ENCODE results near the gene PSMC2. TPM values are rescaled to one million over a fixed set of nuclear protein-coding genes. Genes with fewer than 3 reads are reported as not detected.

Gene PSMC2
- polyA plus RNA-seq (2014; cell fraction: cytosol; rRNA removed), result 307 and 316 TPM in 2 replicates
- 204 and 245 TPM in 2 replicates for polyA plus RNA-seq (2014; cell fraction: nucleus; rRNA removed)

GRCh38 chr7:103347507-103348267 lies at the start of gene PSMC2:
TSS of gene PSMC2 (plus strand) at chr7:103347643. CDS start at chr7:103347712, 69 bp downstream.
- DNase-seq (ENCODE audit: low spot score), result peak; percentile 93

- no peak for DNase-seq (ENCODE audit: low spot score)
Observed at GRCh38 chr7:103297837-103298179, 49.6 kb upstream of the PSMC2 start.

GRCh38 chr7:103299660-103300059 lies 47.8 kb upstream of the PSMC2 start:
- DNase-seq (ENCODE audit: low spot score), result no peak

- DNase-seq (ENCODE audit: low spot score), result no peak
Observed at GRCh38 chr7:103301441-103301840, 46.0 kb upstream of the PSMC2 start.

GRCh38 chr7:103307503-103308231 lies 39.8 kb upstream of the PSMC2 start:
- no peak for DNase-seq (ENCODE audit: low spot score)

GRCh38 chr7:103314852-103315251 lies 32.6 kb upstream of the PSMC2 start:
- DNase-seq (ENCODE audit: low spot score), result no peak

- no peak for DNase-seq (ENCODE audit: low spot score)
Observed at GRCh38 chr7:103316380-103316941, 31.0 kb upstream of the PSMC2 start.

- no peak for DNase-seq (ENCODE audit: low spot score)
Observed at GRCh38 chr7:103317009-103317408, 30.4 kb upstream of the PSMC2 start.

GRCh38 chr7:103325744-103326143 lies 21.7 kb upstream of the PSMC2 start:
- DNase-seq (ENCODE audit: low spot score), result no peak

GRCh38 chr7:103336761-103337160 lies 10.7 kb upstream of the PSMC2 start:
- no peak for DNase-seq (ENCODE audit: low spot score)

GRCh38 chr7:103338864-103339263 lies 8.6 kb upstream of the PSMC2 start:
- DNase-seq (ENCODE audit: low spot score), result no peak

- DNase-seq (ENCODE audit: low spot score), result no peak
Observed at GRCh38 chr7:103341466-103341865, 6.0 kb upstream of the PSMC2 start.

- DNase-seq (ENCODE audit: low spot score), result no peak
Observed at GRCh38 chr7:103343332-103343731, 4.1 kb upstream of the PSMC2 start.

GRCh38 chr7:103343758-103344452 lies 3.5 kb upstream of the PSMC2 start:
- peak; percentile 4 for DNase-seq (ENCODE audit: low spot score)

- DNase-seq (ENCODE audit: low spot score), result peak; percentile 92
Observed at GRCh38 chr7:103344453-103345149, 2.8 kb upstream of the PSMC2 start, which contains the start of gene DNAJC2. TSS of gene DNAJC2 (minus strand) at chr7:103344767. CDS start at chr7:103344622, 145 bp downstream.

GRCh38 chr7:103346396-103346795 lies 1.0 kb upstream of the PSMC2 start:
- no peak for DNase-seq (ENCODE audit: low spot score)

GRCh38 chr7:103348452-103348851 lies 1.0 kb downstream of the PSMC2 start:
- no peak for DNase-seq (ENCODE audit: low spot score)

GRCh38 chr7:103348959-103349358 lies 1.5 kb downstream of the PSMC2 start:
- DNase-seq (ENCODE audit: low spot score), result no peak

- no peak for DNase-seq (ENCODE audit: low spot score)
Observed at GRCh38 chr7:103349805-103350204, 2.4 kb downstream of the PSMC2 start.

- no peak for DNase-seq (ENCODE audit: low spot score)
Observed at GRCh38 chr7:103369432-103369831, 22.0 kb downstream of the PSMC2 start.

Measured in SK-N-DZ (cell line).